ENCODE measurements around the gene TXNRD1. TPM values are rescaled to one million over a fixed set of nuclear protein-coding genes. Genes with fewer than 3 reads are reported as not detected.
A peak's percentile ranks its signal among the peaks of the same experiment; 100 is the strongest.
"Not testable (repeated sequence)": the region's sequence is repeated elsewhere in the genome, so short reads cannot be mapped to it uniquely, and the experiment has no call there.

The TXNRD1 gene
- total and polyA plus RNA-seq, 4 donors, result 48.3 to 81.6 (median 65.4) TPM

GRCh38 chr12:104285740-104286515 lies 70.3 kb downstream of the TXNRD1 start:
- peak overlapping the region; percentile 94 for H3K4me3 ChIP-seq (ENCODE audit: low read depth, low read length)
- peak overlapping the region; percentile 94 for H3K27ac ChIP-seq (ENCODE audit: low read depth, low read length)

DNA sequence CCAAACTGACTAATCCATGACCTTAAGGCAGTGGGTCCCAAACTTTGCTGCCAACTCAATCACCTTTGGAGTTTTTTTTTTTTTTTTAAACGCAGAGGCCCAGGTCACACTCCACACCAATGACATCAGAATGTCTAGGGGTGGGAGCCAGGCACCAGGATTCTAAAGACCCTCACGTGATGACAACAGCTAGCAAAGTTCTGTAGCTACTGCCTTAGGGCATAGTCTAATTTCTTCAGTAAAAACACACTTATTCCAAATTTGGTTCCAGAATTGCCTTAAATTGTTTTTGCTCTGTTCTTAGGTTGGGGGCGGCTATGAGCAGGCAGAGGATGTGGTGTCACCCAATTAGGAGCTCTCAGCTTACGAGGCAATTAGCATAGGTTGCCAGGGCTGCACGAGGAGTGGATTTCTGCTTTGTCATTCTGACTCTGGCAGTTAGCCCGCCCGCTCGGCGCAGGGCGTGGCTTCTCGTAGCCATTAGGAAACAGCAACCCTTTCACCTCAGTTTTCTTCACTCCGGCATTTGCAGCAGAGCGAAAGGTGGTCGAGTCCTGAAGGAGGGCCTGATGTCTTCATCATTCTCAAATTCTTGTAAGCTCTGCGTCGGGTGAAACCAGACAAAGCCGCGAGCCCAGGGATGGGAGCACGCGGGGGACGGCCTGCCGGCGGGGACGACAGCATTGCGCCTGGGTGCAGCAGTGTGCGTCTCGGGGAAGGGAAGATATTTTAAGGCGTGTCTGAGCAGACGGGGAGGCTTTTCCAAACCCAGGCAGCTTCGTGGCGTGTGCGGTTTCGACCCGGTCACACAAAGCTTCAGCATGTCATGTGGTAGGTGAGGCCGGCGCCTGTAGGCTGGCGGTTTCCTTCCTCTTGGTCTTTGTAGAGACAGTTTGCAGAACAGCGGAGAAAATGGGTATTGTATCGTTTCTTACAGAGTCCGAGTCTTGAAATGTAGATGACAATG lies 71.2 kb downstream of the TXNRD1 start:
- Histone ChIP-seq H3K9me3 (ENCODE audit: control insufficient read depth, insufficient read depth, low read length) (no peaks in the 10 kb centered on the region), H3K4me3 (ENCODE audit: low read depth, low read length) (peak overlapping the region; percentile 94), H3K27ac (ENCODE audit: low read depth, low read length) (peak overlapping the region; percentile 94), H3K36me3 (ENCODE audit: control insufficient read depth, insufficient read depth, low read length) (peaks cover 3% of the 10 kb centered on the region), H3K27me3 (ENCODE audit: control insufficient read depth, insufficient read depth, low read length) (no peaks in the 10 kb centered on the region), H3K4me1 (ENCODE audit: control insufficient read depth, insufficient read depth, low read length) (peaks cover 14% of the 10 kb centered on the region)
- peak; percentile 82 to 97 (median 89) for DNase-seq (ENCODE audit: low read depth in 4 of 6, low spot score in 6 of 6)
- 0% methylated on average over 36 of the region's 40 CpGs for WGBS (ENCODE audit: insufficient coverage)

More at GRCh38 chr12:104285740-104286515, 70.3 kb downstream of the TXNRD1 start:
- H3K36me3 ChIP-seq (ENCODE audit: control insufficient read depth, insufficient read depth, low read length), result no peaks in the 10 kb centered on the region
- WGBS (ENCODE audit: insufficient coverage), result no CpG with 5 or more reads among the region's 3 CpGs
- no peaks in the 10 kb centered on the region for H3K9me3 ChIP-seq (ENCODE audit: control insufficient read depth, insufficient read depth, low read length)
- no peak for DNase-seq (ENCODE audit: low read depth in 4 of 6, low spot score in 6 of 6)
- H3K4me1 ChIP-seq (ENCODE audit: control insufficient read depth, insufficient read depth, low read length), result peaks cover 14% of the 10 kb centered on the region
- no peaks in the 10 kb centered on the region for H3K27me3 ChIP-seq (ENCODE audit: control insufficient read depth, insufficient read depth, low read length)

DNA sequence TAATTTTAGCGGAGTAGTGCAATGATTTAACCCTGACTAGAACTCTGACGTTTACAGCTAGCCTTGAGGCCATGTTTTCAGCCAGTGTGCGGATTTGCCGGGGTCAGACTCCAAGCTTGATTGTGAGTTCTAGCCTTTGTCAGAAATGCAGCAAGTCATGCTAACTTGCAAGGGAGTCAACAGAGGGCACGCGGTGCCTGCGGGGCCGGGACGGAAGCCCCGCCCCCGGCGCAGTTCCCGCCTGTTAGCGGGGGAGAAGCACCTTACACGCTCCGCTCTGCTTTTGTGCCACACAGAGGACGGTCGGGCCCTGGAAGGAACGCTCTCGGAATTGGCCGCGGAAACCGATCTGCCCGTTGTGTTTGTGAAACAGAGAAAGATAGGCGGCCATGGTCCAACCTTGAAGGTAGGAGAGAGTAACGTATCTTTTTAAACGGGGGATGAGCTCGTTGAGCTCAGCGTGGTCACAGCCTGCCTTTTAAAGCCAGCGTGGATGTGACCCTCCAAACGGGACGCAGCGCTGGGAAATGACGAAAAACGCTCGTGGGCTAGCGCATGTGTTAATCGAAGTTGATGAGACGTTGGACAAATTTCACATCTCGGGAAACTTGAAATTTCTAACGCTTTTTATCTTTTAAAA lies 73.2 kb downstream of the TXNRD1 start:
- peaks cover 14% of the 10 kb centered on the region for H3K36me3 ChIP-seq (ENCODE audit: control insufficient read depth, insufficient read depth, low read length)
- peak overlapping the region; percentile 94 for H3K27ac ChIP-seq (ENCODE audit: low read depth, low read length)
- under 1% methylated on average over 33 of the region's 41 CpGs for WGBS (ENCODE audit: insufficient coverage)
- DNase-seq (ENCODE audit: low read depth in 4 of 6, low spot score in 6 of 6), result peak; percentile 60 to 93 (median 78)
- H3K27me3 ChIP-seq (ENCODE audit: control insufficient read depth, insufficient read depth, low read length), result no peaks in the 10 kb centered on the region
- peaks cover 14% of the 10 kb centered on the region for H3K4me1 ChIP-seq (ENCODE audit: control insufficient read depth, insufficient read depth, low read length)
- no peaks in the 10 kb centered on the region for H3K9me3 ChIP-seq (ENCODE audit: control insufficient read depth, insufficient read depth, low read length)
- H3K4me3 ChIP-seq (ENCODE audit: low read depth, low read length), result peak overlapping the region; percentile 94

GRCh38 chr12:104290320-104290719 lies 74.7 kb downstream of the TXNRD1 start:
- 100% methylated on average over 6 of the region's 8 CpGs for WGBS (ENCODE audit: insufficient coverage)
- Histone ChIP-seq H3K4me3 (ENCODE audit: low read depth, low read length) (no peak overlapping the region), H3K9me3 (ENCODE audit: control insufficient read depth, insufficient read depth, low read length) (no peaks in the 10 kb centered on the region), H3K27ac (ENCODE audit: low read depth, low read length) (no peak overlapping the region), H3K4me1 (ENCODE audit: control insufficient read depth, insufficient read depth, low read length) (peaks cover 14% of the 10 kb centered on the region), H3K27me3 (ENCODE audit: control insufficient read depth, insufficient read depth, low read length) (no peaks in the 10 kb centered on the region), H3K36me3 (ENCODE audit: control insufficient read depth, insufficient read depth, low read length) (peaks cover 16% of the 10 kb centered on the region)
- no peak for DNase-seq (ENCODE audit: low read depth in 4 of 6, low spot score in 6 of 6)

DNA sequence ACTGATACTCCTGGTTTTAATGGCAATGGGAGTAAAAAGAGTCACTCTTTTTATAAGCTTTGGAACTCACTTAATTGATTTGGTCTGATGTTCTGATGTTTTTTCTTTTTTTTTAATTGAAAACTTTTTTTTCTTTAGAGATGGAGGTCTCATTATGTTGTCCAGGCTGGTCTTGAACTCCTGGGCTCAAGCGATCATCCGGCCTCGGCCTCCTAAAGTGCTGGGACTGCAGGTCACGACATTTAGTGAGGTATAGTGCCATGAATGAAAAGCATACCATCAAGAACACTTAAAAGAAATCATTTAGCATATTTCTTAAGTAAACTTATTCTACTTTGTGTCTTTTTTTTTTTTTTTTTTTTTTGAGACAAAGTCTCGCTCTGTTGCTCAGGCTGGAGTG lies 75.3 kb downstream of the TXNRD1 start:
- no peaks in the 10 kb centered on the region for H3K9me3 ChIP-seq (ENCODE audit: control insufficient read depth, insufficient read depth, low read length)
- no peak for DNase-seq (ENCODE audit: low read depth in 4 of 6, low spot score in 6 of 6)
- H3K27ac ChIP-seq (ENCODE audit: low read depth, low read length), result no peak overlapping the region
- peaks cover 14% of the 10 kb centered on the region for H3K4me1 ChIP-seq (ENCODE audit: control insufficient read depth, insufficient read depth, low read length)
- no peaks in the 10 kb centered on the region for H3K27me3 ChIP-seq (ENCODE audit: control insufficient read depth, insufficient read depth, low read length)
- H3K36me3 ChIP-seq (ENCODE audit: control insufficient read depth, insufficient read depth, low read length), result peaks cover 16% of the 10 kb centered on the region
- no peak overlapping the region for H3K4me3 ChIP-seq (ENCODE audit: low read depth, low read length)
- no CpG with 5 or more reads among the region's 5 CpGs for WGBS (ENCODE audit: insufficient coverage)

- 29% methylated on average over 4 of the region's 5 CpGs for WGBS (ENCODE audit: insufficient coverage)
- DNase-seq (ENCODE audit: low read depth in 4 of 6, low spot score in 6 of 6), result no peak
- H3K36me3 ChIP-seq (ENCODE audit: control insufficient read depth, insufficient read depth, low read length), result peaks cover 23% of the 10 kb centered on the region
- no peaks in the 10 kb centered on the region for H3K9me3 ChIP-seq (ENCODE audit: control insufficient read depth, insufficient read depth, low read length)
- no peak overlapping the region for H3K27ac ChIP-seq (ENCODE audit: low read depth, low read length)
- H3K27me3 ChIP-seq (ENCODE audit: control insufficient read depth, insufficient read depth, low read length), result no peaks in the 10 kb centered on the region
- no peak overlapping the region for H3K4me3 ChIP-seq (ENCODE audit: low read depth, low read length)
- peaks cover 10% of the 10 kb centered on the region for H3K4me1 ChIP-seq (ENCODE audit: control insufficient read depth, insufficient read depth, low read length)
These were observed 76.4 kb downstream of the TXNRD1 start for GRCh38 chr12:104291867-104292524.

GRCh38 chr12:104292872-104293794 lies 77.6 kb downstream of the TXNRD1 start:
- Histone ChIP-seq H3K4me1 (ENCODE audit: control insufficient read depth, insufficient read depth, low read length) (peaks cover 2% of the 10 kb centered on the region), H3K27me3 (ENCODE audit: control insufficient read depth, insufficient read depth, low read length) (no peaks in the 10 kb centered on the region), H3K4me3 (ENCODE audit: low read depth, low read length) (no peak overlapping the region), H3K9me3 (ENCODE audit: control insufficient read depth, insufficient read depth, low read length) (no peaks in the 10 kb centered on the region), H3K27ac (ENCODE audit: low read depth, low read length) (no peak overlapping the region), H3K36me3 (ENCODE audit: control insufficient read depth, insufficient read depth, low read length) (peaks cover 23% of the 10 kb centered on the region)
- no peak for DNase-seq (ENCODE audit: low read depth in 4 of 6, low spot score in 6 of 6)
- 97% methylated on average over 7 of the region's 12 CpGs for WGBS (ENCODE audit: insufficient coverage)

DNA sequence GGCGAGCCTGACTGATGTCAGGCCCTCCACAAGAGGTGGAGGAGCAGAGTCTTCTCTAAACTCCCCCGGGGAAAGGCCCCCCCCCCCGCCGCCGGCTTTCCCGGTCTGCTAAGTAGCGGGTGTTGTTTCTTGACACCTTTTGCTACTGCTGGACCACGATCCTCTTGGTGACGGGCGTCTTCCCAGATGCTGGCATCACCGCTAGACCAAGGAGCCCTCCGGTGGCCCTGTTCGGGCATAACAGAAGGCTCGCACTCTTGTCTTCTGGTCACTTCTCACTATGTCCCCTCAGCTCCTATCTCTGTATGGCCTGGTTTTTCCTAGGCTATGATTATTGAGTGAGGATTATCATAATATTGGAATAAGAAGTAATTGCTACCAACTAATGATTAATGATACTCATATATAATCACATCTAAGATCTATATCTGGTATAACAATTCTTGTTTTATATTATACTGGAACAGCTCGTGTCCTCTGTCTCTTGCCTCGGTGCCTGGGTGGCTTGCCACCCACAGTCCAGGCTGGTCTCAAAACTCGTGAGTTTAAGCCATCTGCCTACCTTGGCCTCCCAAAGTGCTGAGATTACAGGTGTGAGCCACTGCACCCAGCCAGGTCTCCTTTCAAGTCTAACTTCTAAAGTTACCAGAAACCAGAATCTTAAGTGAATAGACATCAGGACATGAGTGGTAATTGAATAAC lies 78.7 kb downstream of the TXNRD1 start:
- WGBS (ENCODE audit: insufficient coverage), result 73% methylated on average over 6 of the region's 17 CpGs
- not testable (repeated sequence) for H3K27ac ChIP-seq (ENCODE audit: low read depth, low read length); H3K9me3 ChIP-seq (ENCODE audit: control insufficient read depth, insufficient read depth, low read length); H3K4me1 ChIP-seq (ENCODE audit: control insufficient read depth, insufficient read depth, low read length); H3K27me3 ChIP-seq (ENCODE audit: control insufficient read depth, insufficient read depth, low read length); H3K4me3 ChIP-seq (ENCODE audit: low read depth, low read length)
- H3K36me3 ChIP-seq (ENCODE audit: control insufficient read depth, insufficient read depth, low read length), result peaks cover 23% of the 10 kb centered on the region
- DNase-seq (ENCODE audit: low read depth in 4 of 6, low spot score in 6 of 6), result peak in 2 of 6 donors; percentile 9 to 49

Measured in spinal cord (tissue), 10 donors.